Measurements from ENCODE around the gene NTRK3.

GRCh38 chr15:88139936-88140335 is 116.6 kb downstream of the NTRK3 start:
- no peak for TF ChIP-seq POLR2AphosphoS5 (IDR thresholded peaks at IDR 0.05)
- TF ChIP-seq POLR2A (IDR thresholded peaks at IDR 0.05), result no peak
